Trophoblast cell (in vitro differentiated cells and primary cell): ENCODE data around the gene NDST1.
A peak's percentile ranks its signal among the peaks of the same experiment; 100 is the strongest.

Experiments
- DNase-seq, 2 donors: peaks; one replicate each; pipeline ENCODE4 v3.0.0-alpha.2; 2016
- H2AFZ ChIP-seq: 2 replicates; pipeline ENCODE4 v1.6.1; 2013; ENCODE audit warnings: low read length, moderate library complexity, mild to moderate bottlenecking; ENCODE audit not compliant: insufficient read depth, poor library complexity
- H2AK5ac ChIP-seq: 2 replicates; pipeline ENCODE4 v1.6.1; 2013; ENCODE audit warnings: mild to moderate bottlenecking, low read length
- H2BK120ac ChIP-seq: 2 replicates; pipeline ENCODE4 v1.6.1; 2013; ENCODE audit warnings: low read length, mild to moderate bottlenecking, moderate library complexity; ENCODE audit not compliant: insufficient read depth, poor library complexity
- H2BK12ac ChIP-seq: 2 replicates; pipeline ENCODE4 v1.6.1; 2013; ENCODE audit warnings: mild to moderate bottlenecking, low read length, moderate library complexity
- H2BK5ac ChIP-seq: 2 replicates; pipeline ENCODE4 v1.6.1; 2013; ENCODE audit warnings: low read length, low read depth, moderate library complexity, mild to moderate bottlenecking; ENCODE audit not compliant: poor library complexity
- H3K14ac ChIP-seq: 2 replicates; pipeline ENCODE4 v1.6.1; 2013; ENCODE audit warnings: mild to moderate bottlenecking, low read length
- H3K18ac ChIP-seq: 2 replicates; pipeline ENCODE4 v1.6.1; 2013; ENCODE audit warnings: mild to moderate bottlenecking, low read length
- H3K23ac ChIP-seq: 2 replicates; pipeline ENCODE4 v1.6.1; 2013; ENCODE audit warnings: low read length
- H3K27ac ChIP-seq: 2 replicates; pipeline ENCODE4 v1.5.1; 2013; ENCODE audit warnings: low read depth, mild to moderate bottlenecking, inconsistent platforms, low read length, moderate library complexity
- H3K27me3 ChIP-seq: 2 replicates; pipeline ENCODE4 v1.6.1; 2013; ENCODE audit warnings: inconsistent platforms, mild to moderate bottlenecking, low read length, moderate library complexity; ENCODE audit not compliant: insufficient read depth
- H3K36me3 ChIP-seq, 2 experiments: 1 replicate in 1 of 2; 2 replicates in 1 of 2; pipeline ENCODE4 v1.6.1; 2013; ENCODE audit warnings: low read length in 2 of 2, mild to moderate bottlenecking in 2 of 2, moderate library complexity in 1 of 2; ENCODE audit not compliant: insufficient read depth in 2 of 2, control insufficient read depth in 1 of 2
- H3K4ac ChIP-seq: 2 replicates; pipeline ENCODE4 v1.6.1; 2013; ENCODE audit warnings: low read depth, mild to moderate bottlenecking, low read length, moderate library complexity
- H3K4me1 ChIP-seq, 2 experiments: 1 replicate in 1 of 2; 2 replicates in 1 of 2; pipeline ENCODE4 v1.6.1; 2013; ENCODE audit warnings: low read length in 2 of 2, mild to moderate bottlenecking in 2 of 2, moderate library complexity in 1 of 2; ENCODE audit not compliant: insufficient read depth in 2 of 2, control insufficient read depth in 1 of 2
- H3K4me2 ChIP-seq: 2 replicates; pipeline ENCODE4 v1.6.1; 2013; ENCODE audit warnings: inconsistent platforms, mild to moderate bottlenecking, low read length, moderate library complexity
- H3K4me3 ChIP-seq: 2 replicates; pipeline ENCODE4 v1.5.1; 2013; ENCODE audit warnings: mild to moderate bottlenecking, low read depth, low read length, inconsistent platforms
- H3K79me1 ChIP-seq: one replicate; pipeline ENCODE4 v1.6.1; 2013; ENCODE audit warnings: low read length
- H3K79me2 ChIP-seq: 2 replicates; pipeline ENCODE4 v1.6.1; 2013; ENCODE audit warnings: low read length, mild to moderate bottlenecking; ENCODE audit not compliant: control insufficient read depth, insufficient read depth, poor library complexity
- H3K9ac ChIP-seq: 2 replicates; pipeline ENCODE4 v1.6.1; 2013; ENCODE audit warnings: mild to moderate bottlenecking, low read length
- H3K9me3 ChIP-seq: 2 replicates; pipeline ENCODE4 v1.6.1; 2013; ENCODE audit warnings: low read depth, mild to moderate bottlenecking, control low read depth, inconsistent platforms, low read length; ENCODE audit not compliant: insufficient read depth
- H4K12ac ChIP-seq: 2 replicates; pipeline ENCODE4 v1.6.1; 2013; ENCODE audit warnings: low read depth, mild to moderate bottlenecking, low read length, moderate library complexity
- H4K8ac ChIP-seq: 2 replicates; pipeline ENCODE4 v1.6.1; 2013; ENCODE audit warnings: low read depth, mild to moderate bottlenecking, low read length, moderate library complexity
- H4K91ac ChIP-seq: one replicate; pipeline ENCODE4 v1.6.1; 2013; ENCODE audit warnings: low read depth, mild to moderate bottlenecking, low read length, moderate library complexity
- whole genome bisulfite sequencing: extraction: QIAGEN DNeasy Blood & Tissue Kit; methylation state at CpG from one replicate; pipeline ENCODE4 v1.1.7; 2013; ENCODE audit warnings: missing lambda C conversion rate; ENCODE audit not compliant: insufficient read length, insufficient coverage; ENCODE audit errors: extremely low coverage; 5-methylcytosine and 5-hydroxymethylcytosine counted together

The NDST1 gene

GRCh38 chr5:150541397-150541675 lies 33.4 kb downstream of the NDST1 start:
- no peak overlapping the region for H3K18ac ChIP-seq
- peaks cover 3% of the 10 kb centered on the region for H3K9me3 ChIP-seq
- H3K4me1 ChIP-seq: no peaks in the 10 kb centered on the region
- H3K23ac ChIP-seq: no peak overlapping the region
- H3K4ac ChIP-seq: no peak overlapping the region
- no peak overlapping the region for H4K91ac ChIP-seq
- no peak overlapping the region for H2AFZ ChIP-seq
- no peaks in the 10 kb centered on the region for H3K27me3 ChIP-seq
- H3K4me2 ChIP-seq: no peak overlapping the region
- no CpG with 5 or more reads among the region's 6 CpGs for WGBS
- DNase-seq: no peak
- H3K4me3 ChIP-seq: no peak overlapping the region
- H3K79me2 ChIP-seq: no peaks in the 10 kb centered on the region
- no peaks in the 10 kb centered on the region for H3K79me1 ChIP-seq
- H4K8ac ChIP-seq: no peak overlapping the region
- H2BK12ac ChIP-seq: no peak overlapping the region
- H2AK5ac ChIP-seq: no peak overlapping the region
- H3K36me3 ChIP-seq: peaks cover 67 to 82% of the 10 kb centered on the region in 2 experiments
- H4K12ac ChIP-seq: no peak overlapping the region
- no peak overlapping the region for H3K14ac ChIP-seq
- no peak overlapping the region for H3K9ac ChIP-seq
- no peak overlapping the region for H2BK5ac ChIP-seq
- H3K27ac ChIP-seq: no peak overlapping the region
- no peak overlapping the region for H2BK120ac ChIP-seq

- H2BK12ac ChIP-seq: no peak overlapping the region
- peaks cover 68 to 83% of the 10 kb centered on the region in 2 experiments for H3K36me3 ChIP-seq
- no peak overlapping the region for H2BK120ac ChIP-seq
- H2BK5ac ChIP-seq: no peak overlapping the region
- H3K9me3 ChIP-seq: peaks cover 3% of the 10 kb centered on the region
- no peak overlapping the region for H3K4me2 ChIP-seq
- no peak overlapping the region for H4K91ac ChIP-seq
- H3K79me1 ChIP-seq: no peaks in the 10 kb centered on the region
- no peak overlapping the region for H3K4me3 ChIP-seq
- no peak overlapping the region for H3K18ac ChIP-seq
- H2AFZ ChIP-seq: no peak overlapping the region
- no peak overlapping the region for H3K14ac ChIP-seq
- no peak overlapping the region for H4K8ac ChIP-seq
- no peak overlapping the region for H3K23ac ChIP-seq
- no peak overlapping the region for H3K4ac ChIP-seq
- H3K4me1 ChIP-seq: no peaks in the 10 kb centered on the region
- DNase-seq: no peak
- H4K12ac ChIP-seq: no peak overlapping the region
- no peak overlapping the region for H3K9ac ChIP-seq
- no peak overlapping the region for H3K27ac ChIP-seq
- H3K27me3 ChIP-seq: no peaks in the 10 kb centered on the region
- no peaks in the 10 kb centered on the region for H3K79me2 ChIP-seq
- no peak overlapping the region for H2AK5ac ChIP-seq
Measured at GRCh38 chr5:150541895-150542294, 34.0 kb downstream of the NDST1 start.

- no peak overlapping the region for H3K14ac ChIP-seq
- no peaks in the 10 kb centered on the region for H3K27me3 ChIP-seq
- H3K4me1 ChIP-seq: no peaks in the 10 kb centered on the region
- no peak overlapping the region for H3K4me3 ChIP-seq
- H3K18ac ChIP-seq: no peak overlapping the region
- H2BK5ac ChIP-seq: no peak overlapping the region
- no peak overlapping the region for H2AFZ ChIP-seq
- no peak overlapping the region for H2BK120ac ChIP-seq
- no peak overlapping the region for H2AK5ac ChIP-seq
- no peak overlapping the region for H4K12ac ChIP-seq
- H3K27ac ChIP-seq: no peak overlapping the region
- no peaks in the 10 kb centered on the region for H3K79me1 ChIP-seq
- no peak overlapping the region for H3K4ac ChIP-seq
- peaks cover 75 to 86% of the 10 kb centered on the region in 2 experiments for H3K36me3 ChIP-seq
- no peak overlapping the region for H3K9ac ChIP-seq
- no peak overlapping the region for H3K23ac ChIP-seq
- no peak overlapping the region for H4K8ac ChIP-seq
- no peaks in the 10 kb centered on the region for H3K79me2 ChIP-seq
- H4K91ac ChIP-seq: no peak overlapping the region
- no peak overlapping the region for H3K4me2 ChIP-seq
- H2BK12ac ChIP-seq: no peak overlapping the region
- peaks cover 3% of the 10 kb centered on the region for H3K9me3 ChIP-seq
- WGBS: no CpG with 5 or more reads among the region's 12 CpGs
- DNase-seq: no peak
Measured at GRCh38 chr5:150542933-150543445, 35.1 kb downstream of the NDST1 start.

- Histone ChIP-seq H2AK5ac (no peak overlapping the region), H3K27ac (no peak overlapping the region), H3K18ac (no peak overlapping the region), H3K4me1 (no peaks in the 10 kb centered on the region), H3K4me3 (no peak overlapping the region), H4K91ac (no peak overlapping the region), H3K79me1 (no peaks in the 10 kb centered on the region), H3K79me2 (no peaks in the 10 kb centered on the region), H4K12ac (no peak overlapping the region), H2BK12ac (no peak overlapping the region), H4K8ac (no peak overlapping the region), H3K4me2 (no peak overlapping the region), H3K14ac (no peak overlapping the region), H2BK120ac (no peak overlapping the region), H2BK5ac (no peak overlapping the region), H3K9ac (no peak overlapping the region), H3K27me3 (no peaks in the 10 kb centered on the region), H3K23ac (no peak overlapping the region), H2AFZ (no peak overlapping the region), H3K36me3 (peaks cover 76 to 85% of the 10 kb centered on the region in 2 experiments), H3K4ac (no peak overlapping the region), H3K9me3 (peaks cover 5% of the 10 kb centered on the region)
- peak; percentile 66 to 90 for DNase-seq
- WGBS: no CpG with 5 or more reads among the region's 8 CpGs
Measured at GRCh38 chr5:150544611-150545219, 36.8 kb downstream of the NDST1 start.
